HG02588 (cell line): Measurements from ENCODE around the gene CAPZB.
"Not testable (repeated sequence)": the region's sequence is repeated elsewhere in the genome, so short reads cannot be mapped to it uniquely, and the experiment has no call there.

Experiments used
- ATAC-seq: cut with Tn5 transposase; IDR thresholded peaks from one replicate; pipeline ENCODE4 v1.9.1; 2021; ENCODE audit warnings: mild to moderate bottlenecking, moderate library complexity; ENCODE audit not compliant: unreplicated experiment

CAPZB gene

GRCh38 chr1:19485362-19486187 is at the start of gene CAPZB:
Gene CAPZB, minus strand, starts transcription at chr1:19485539. Its CDS starts 101 bp downstream, at chr1:19485438.
- peak; percentile 84 for ATAC-seq

- ATAC-seq: no peak
Observed at GRCh38 chr1:19534281-19534680, 48.9 kb upstream of the CAPZB start.

GRCh38 chr1:19533626-19534025 is 48.3 kb upstream of the CAPZB start:
- no peak for ATAC-seq

- no peak for ATAC-seq
Observed at GRCh38 chr1:19532519-19532918, 47.2 kb upstream of the CAPZB start.

GRCh38 chr1:19529664-19530063 is 44.3 kb upstream of the CAPZB start:
- ATAC-seq: no peak

- no peak for ATAC-seq
Observed at GRCh38 chr1:19528438-19528837, 43.1 kb upstream of the CAPZB start.

GRCh38 chr1:19525607-19526545 is 40.5 kb upstream of the CAPZB start:
- ATAC-seq: no peak

GRCh38 chr1:19524791-19525190 is 39.5 kb upstream of the CAPZB start:
- ATAC-seq: no peak

GRCh38 chr1:19522570-19522969 is 37.2 kb upstream of the CAPZB start:
- ATAC-seq: not testable (repeated sequence)

- no peak for ATAC-seq
Observed at GRCh38 chr1:19521411-19521810, 36.1 kb upstream of the CAPZB start.

GRCh38 chr1:19517017-19517416 is 31.7 kb upstream of the CAPZB start:
- no peak for ATAC-seq

- no peak for ATAC-seq
Observed at GRCh38 chr1:19515201-19515600, 29.9 kb upstream of the CAPZB start.

- ATAC-seq: no peak
Observed at GRCh38 chr1:19514391-19514831, 29.1 kb upstream of the CAPZB start.

GRCh38 chr1:19512545-19512944 is 27.2 kb upstream of the CAPZB start:
- ATAC-seq: no peak

- ATAC-seq: no peak
Observed at GRCh38 chr1:19511116-19511515, 25.8 kb upstream of the CAPZB start.

GRCh38 chr1:19509647-19510046 is 24.3 kb upstream of the CAPZB start:
- not testable (repeated sequence) for ATAC-seq

GRCh38 chr1:19507516-19507915 is 22.2 kb upstream of the CAPZB start:
- ATAC-seq: no peak

GRCh38 chr1:19505693-19506457 is 20.5 kb upstream of the CAPZB start:
- ATAC-seq: no peak

GRCh38 chr1:19504796-19505692 is 19.7 kb upstream of the CAPZB start:
- ATAC-seq: no peak

GRCh38 chr1:19502284-19502683 is 16.9 kb upstream of the CAPZB start:
- ATAC-seq: not testable (repeated sequence)
